Naive thymus-derived CD4-positive, alpha-beta T cell (primary cell): ENCODE data around the gene DDX18. TPM values are rescaled to one million over a fixed set of nuclear protein-coding genes. Genes with fewer than 3 reads are reported as not detected.
A peak's percentile ranks its signal among the peaks of the same experiment; 100 is the strongest.

Experiments used
- ATAC-seq: fragments of 150-1000 bp; cut with Tn5 transposase; 2 replicates; pipeline ENCODE4 v1.10.0; 2021; ENCODE audit warnings: mild to moderate bottlenecking, moderate library complexity
- CTCF ChIA-PET: fragments of 350-600 bp; sonication (Branson Sonifier 250); formaldehyde crosslinking; loops from one replicate; lab custom pipeline; 2021; ENCODE audit warnings: antibody characterized with exemption; lab: Charles Lee
- POLR2A ChIA-PET: fragments of 350-600 bp; sonication (Branson Sonifier 250); formaldehyde crosslinking; loops from one replicate; lab custom pipeline; 2021; ENCODE audit warnings: antibody characterized with exemption, inconsistent platforms; lab: Charles Lee
- DNase-seq, 9 donors: peaks; one replicate each; pipeline versions ENCODE4 v3.0.0 to v3.0.0-alpha.2; 2020 to 2022; ENCODE audit warnings: mixed read lengths in 1 of 9
- H3K27ac ChIP-seq: one replicate; pipeline ENCODE4 v1.7.0; 2013; ENCODE audit warnings: mild to moderate bottlenecking, low read depth, low read length, moderate library complexity
- H3K27me3 ChIP-seq, 2 donors: one replicate each; pipeline ENCODE4 v1.7.0; 2013; ENCODE audit warnings: low read length in 2 of 2, mild to moderate bottlenecking in 2 of 2, moderate library complexity in 2 of 2; ENCODE audit not compliant: control insufficient read depth in 2 of 2, insufficient read depth in 2 of 2
- H3K36me3 ChIP-seq, 3 experiments: 1 replicate in 2 of 3; 2 replicates in 1 of 3; pipeline ENCODE4 v1.7.0; 2013; ENCODE audit warnings: low read length in 3 of 3, mild to moderate bottlenecking in 3 of 3, moderate library complexity in 1 of 3; ENCODE audit not compliant: insufficient read depth in 3 of 3, control insufficient read depth in 2 of 3
- H3K4me1 ChIP-seq, 2 donors: one replicate each; pipeline ENCODE4 v1.7.0; 2013; ENCODE audit warnings: low read length in 2 of 2, mild to moderate bottlenecking in 2 of 2, moderate library complexity in 1 of 2; ENCODE audit not compliant: control insufficient read depth in 2 of 2, insufficient read depth in 2 of 2
- H3K4me3 ChIP-seq: 2 replicates; pipeline ENCODE4 v1.7.0; 2013; ENCODE audit warnings: mild to moderate bottlenecking, low read length
- H3K9me3 ChIP-seq, 3 experiments: 1 replicate in 2 of 3; 2 replicates in 1 of 3; pipeline ENCODE4 v1.7.0; 2013; ENCODE audit warnings: low read length in 3 of 3; ENCODE audit not compliant: control insufficient read depth in 2 of 3
- H3K27ac Mint-ChIP-seq, 9 donors: one replicate each; pipeline ENCODE4 v1.8.0; 2020 to 2022; ENCODE audit warnings: mixed read lengths in 9 of 9, mild to moderate bottlenecking in 8 of 9, moderate library complexity in 5 of 9, inconsistent platforms in 2 of 9
- H3K27me3 Mint-ChIP-seq, 5 donors: one replicate each; pipeline ENCODE4 v1.8.0; 2021 to 2022; ENCODE audit warnings: mixed read lengths in 5 of 5, mild to moderate bottlenecking in 1 of 5
- H3K36me3 Mint-ChIP-seq, 5 donors: one replicate each; pipeline ENCODE4 v1.8.0; 2020 to 2022; ENCODE audit warnings: mixed read lengths in 5 of 5, mild to moderate bottlenecking in 3 of 5, inconsistent platforms in 1 of 5
- H3K4me1 Mint-ChIP-seq, 7 donors: one replicate each; pipeline ENCODE4 v1.8.0; 2020 to 2022; ENCODE audit warnings: mixed read lengths in 7 of 7, mild to moderate bottlenecking in 3 of 7, inconsistent platforms in 1 of 7
- H3K4me3 Mint-ChIP-seq, 10 donors: one replicate each; pipeline ENCODE4 v1.8.0; 2020 to 2022; ENCODE audit warnings: mild to moderate bottlenecking in 10 of 10, mixed read lengths in 10 of 10, moderate library complexity in 6 of 10, inconsistent platforms in 2 of 10
- H3K9me3 Mint-ChIP-seq, 11 donors: one replicate each; pipeline ENCODE4 v1.8.0; 2020 to 2022; ENCODE audit warnings: mixed read lengths in 11 of 11, mild to moderate bottlenecking in 4 of 11, inconsistent platforms in 1 of 11, moderate library complexity in 1 of 11
- intact Hi-C, 2 donors: fragments of 100-400 bp; cut with micrococcal nuclease; formaldehyde crosslinking; loops; one replicate each; pipeline ENCODE4 v1.15.1; 2023
- polyA plus RNA-seq, 2 donors: library from polyadenylated mRNA; unstranded; fragments of 300-500 nt; fragmentation: Illumina TruSeq; gene quantifications; one replicate each; pipeline ENCODE4 v1.2.3, GENCODE V29; 2021
- total RNA-seq, 6 experiments: library from RNA in 5 of 6; stranded (reverse) in 5 of 6; gene quantifications; 1 replicate in 5 of 6; 2 replicates in 1 of 6; pipeline ENCODE4 v1.2.3 and lab custom pipeline; 2021 to 2026

DDX18 gene
- total and polyA plus RNA-seq, 7 experiments from 2014 or later = 43.9 to 133 (median 106) TPM

DNA sequence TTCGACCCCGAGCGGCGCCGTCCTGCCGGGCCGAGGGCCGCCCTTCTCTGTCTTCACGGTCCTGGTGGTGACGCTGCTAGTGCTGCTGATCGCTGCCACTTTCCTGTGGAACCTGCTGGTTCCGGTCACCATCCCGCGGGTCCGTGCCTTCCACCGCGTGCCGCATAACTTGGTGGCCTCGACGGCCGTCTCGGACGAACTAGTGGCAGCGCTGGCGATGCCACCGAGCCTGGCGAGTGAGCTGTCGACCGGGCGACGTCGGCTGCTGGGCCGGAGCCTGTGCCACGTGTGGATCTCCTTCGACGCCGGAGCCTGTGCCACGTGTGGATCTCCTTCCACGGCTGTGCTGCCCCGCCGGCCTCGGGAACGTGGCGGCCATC, 45.0 kb downstream of the DDX18 start:
- H3K36me3 Mint-ChIP-seq = peaks cover 0 to 8% (median 0%) of the 10 kb centered on the region in 5 donors
- POLR2A ChIA-PET = no interaction called here
- peaks cover 0 to 3% of the 10 kb centered on the region in 2 donors for H3K27me3 ChIP-seq
- DNase-seq (no peak), ATAC-seq (no peak)
- CTCF ChIA-PET = no interaction called here
- no peak overlapping the region for H3K4me3 ChIP-seq
- no peak overlapping the region for H3K27ac Mint-ChIP-seq
- no peak overlapping the region for H3K27ac ChIP-seq
- no peaks in the 10 kb centered on the region for H3K4me1 Mint-ChIP-seq
- no peaks in the 10 kb centered on the region for H3K36me3 ChIP-seq
- no peak overlapping the region for H3K4me3 Mint-ChIP-seq
- H3K4me1 ChIP-seq = no peaks in the 10 kb centered on the region
- peaks cover 12 to 43% (median 24%) of the 10 kb centered on the region in 5 donors for H3K27me3 Mint-ChIP-seq
- intact Hi-C loops = no loop called here
- peaks cover 0 to 33% (median 7%) of the 10 kb centered on the region in 11 donors for H3K9me3 Mint-ChIP-seq
- H3K9me3 ChIP-seq = no peaks in the 10 kb centered on the region

DNA sequence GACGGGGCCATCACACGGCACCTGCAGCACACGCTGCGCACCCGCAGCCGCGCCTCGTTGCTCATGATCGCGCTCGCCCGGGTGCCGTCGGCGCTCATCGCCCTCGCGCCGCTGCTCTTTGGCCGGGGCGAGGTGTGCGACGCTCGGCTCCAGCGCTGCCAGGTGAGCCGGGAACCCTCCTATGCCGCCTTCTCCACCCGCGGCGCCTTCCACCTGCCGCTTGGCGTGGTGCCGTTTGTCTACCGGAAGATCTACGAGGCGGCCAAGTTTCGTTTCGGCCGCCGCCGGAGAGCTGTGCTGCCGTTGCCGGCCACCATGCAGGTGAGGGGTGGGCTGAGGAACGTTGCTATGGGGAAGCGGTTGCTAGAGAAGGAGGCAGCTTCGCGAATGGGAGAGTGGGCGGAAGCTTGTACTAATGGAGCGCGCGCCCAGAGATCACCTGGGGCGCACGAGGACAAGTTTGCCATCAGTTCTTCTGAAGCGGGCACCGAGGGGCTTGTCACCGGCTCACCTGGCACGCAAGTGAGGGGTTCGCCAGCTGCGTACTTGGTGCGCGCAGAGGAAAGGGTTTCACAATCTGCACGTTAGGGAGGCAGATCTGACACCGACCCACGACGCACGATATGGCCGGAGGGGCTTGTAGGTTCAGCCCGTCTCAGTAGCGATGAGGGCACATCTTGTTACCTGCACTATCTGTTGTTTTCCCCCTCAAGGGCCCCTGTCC, 45.6 kb downstream of the DDX18 start:
- no peak for ATAC-seq
- H3K36me3 ChIP-seq = no peaks in the 10 kb centered on the region
- CTCF ChIA-PET = no interaction called here
- Mint-ChIP-seq H3K36me3 (peaks cover 0 to 8% (median 0%) of the 10 kb centered on the region in 5 donors), H3K9me3 (peaks cover 0 to 33% (median 7%) of the 10 kb centered on the region in 11 donors), H3K4me3 (peak overlapping the region in 1 of 10 donors; percentile 10), H3K4me1 (no peaks in the 10 kb centered on the region), H3K27me3 (peaks cover 12 to 39% (median 24%) of the 10 kb centered on the region in 5 donors), H3K27ac (no peak overlapping the region)
- no peaks in the 10 kb centered on the region for H3K9me3 ChIP-seq
- peaks cover 0 to 3% of the 10 kb centered on the region in 2 donors for H3K27me3 ChIP-seq
- intact Hi-C loops = no loop called here
- no peak for DNase-seq
- no peaks in the 10 kb centered on the region for H3K4me1 ChIP-seq
- no peak overlapping the region for H3K27ac ChIP-seq
- POLR2A ChIA-PET = no interaction called here
- H3K4me3 ChIP-seq = no peak overlapping the region

DNA sequence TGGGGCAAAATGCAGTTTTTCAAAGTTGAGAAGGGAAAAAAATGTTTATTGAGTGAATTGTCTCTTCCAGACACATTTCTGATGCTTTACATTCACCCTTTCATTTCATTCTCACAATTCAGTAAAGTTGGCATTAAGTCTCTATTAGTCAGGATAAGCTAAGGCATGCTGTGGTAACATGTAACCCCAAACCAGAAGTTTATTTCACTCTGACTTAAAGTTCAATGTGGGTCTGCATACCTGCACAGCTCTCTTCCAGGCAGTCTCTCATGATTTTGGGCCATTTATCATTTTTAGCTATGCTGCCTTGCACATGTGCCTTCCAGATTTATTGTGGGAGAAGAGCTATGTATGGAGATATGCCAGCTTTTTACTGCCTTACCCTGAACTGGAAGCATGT, 48.0 kb downstream of the DDX18 start:
- Histone ChIP-seq H3K27ac (no peak overlapping the region), H3K36me3 (no peaks in the 10 kb centered on the region), H3K9me3 (no peaks in the 10 kb centered on the region), H3K4me1 (no peaks in the 10 kb centered on the region), H3K4me3 (no peak overlapping the region), H3K27me3 (no peaks in the 10 kb centered on the region)
- Mint-ChIP-seq H3K36me3 (peaks cover 0 to 8% (median 0%) of the 10 kb centered on the region in 5 donors), H3K4me1 (no peaks in the 10 kb centered on the region), H3K9me3 (peaks cover 0 to 33% (median 7%) of the 10 kb centered on the region in 11 donors), H3K4me3 (no peak overlapping the region), H3K27me3 (peaks cover 8 to 27% (median 18%) of the 10 kb centered on the region in 5 donors), H3K27ac (no peak overlapping the region)
- no peak for ATAC-seq
- ChIA-PET POLR2A (no interaction called here), CTCF (no interaction called here)
- no peak for DNase-seq
- intact Hi-C loops = no loop called here

DNA sequence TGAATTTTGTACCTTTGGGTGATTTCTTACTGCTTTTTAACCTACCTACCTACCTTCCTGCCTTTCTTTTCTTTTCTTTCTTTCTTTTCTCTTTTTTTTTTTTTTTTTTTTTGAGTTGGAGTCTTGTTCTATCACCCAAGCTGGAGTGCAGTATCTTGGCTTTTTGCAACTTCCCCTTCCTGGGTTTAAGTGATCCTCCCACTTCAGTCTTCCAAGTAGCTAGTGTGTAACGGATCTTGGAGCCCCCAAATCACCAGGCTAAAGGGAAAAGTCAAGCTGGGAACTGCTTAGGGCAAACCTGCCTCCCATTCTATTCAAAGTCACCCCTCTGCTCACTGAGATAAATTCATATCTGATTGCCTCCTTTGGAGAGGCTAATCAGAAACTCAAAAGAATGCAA, 61.3 kb downstream of the DDX18 start:
- intact Hi-C loops = no loop called here
- H3K27ac Mint-ChIP-seq = no peak overlapping the region
- Histone ChIP-seq H3K36me3 (no peaks in the 10 kb centered on the region), H3K4me1 (no peaks in the 10 kb centered on the region), H3K9me3 (no peaks in the 10 kb centered on the region), H3K4me3 (no peak overlapping the region), H3K27ac (no peak overlapping the region), H3K27me3 (no peaks in the 10 kb centered on the region)
- H3K4me1 Mint-ChIP-seq = no peaks in the 10 kb centered on the region
- no peak for ATAC-seq
- POLR2A ChIA-PET = no interaction called here
- H3K4me3 Mint-ChIP-seq = no peak overlapping the region
- H3K9me3 Mint-ChIP-seq = peaks cover 0 to 24% (median 5%) of the 10 kb centered on the region in 11 donors
- CTCF ChIA-PET = no interaction called here
- peaks cover 0 to 63% (median 47%) of the 10 kb centered on the region in 5 donors for H3K27me3 Mint-ChIP-seq
- peaks cover 0 to 22% (median 0%) of the 10 kb centered on the region in 5 donors for H3K36me3 Mint-ChIP-seq
- DNase-seq = no peak

DNA sequence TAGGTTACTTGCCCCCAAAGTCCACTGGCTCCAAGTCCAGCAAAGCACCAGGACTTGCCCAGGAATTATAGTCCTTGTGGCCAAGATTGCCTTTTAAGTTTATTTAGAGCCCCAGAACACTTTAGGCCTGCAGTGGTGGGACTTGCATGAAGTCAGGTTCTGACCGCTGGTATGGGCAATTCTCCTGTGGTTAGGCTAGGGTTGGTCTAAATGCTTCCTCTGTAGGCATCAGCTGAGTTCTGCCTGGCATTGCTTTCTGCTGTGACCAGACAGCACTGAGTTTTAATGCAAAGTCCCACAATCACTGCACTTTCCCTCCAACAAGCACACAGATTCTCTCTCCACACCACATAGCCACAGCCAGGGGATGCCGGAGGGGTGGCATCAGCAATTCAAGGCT, 64.5 kb downstream of the DDX18 start:
- Histone ChIP-seq H3K36me3 (no peaks in the 10 kb centered on the region), H3K4me3 (no peak overlapping the region), H3K27ac (no peak overlapping the region), H3K9me3 (no peaks in the 10 kb centered on the region), H3K4me1 (no peaks in the 10 kb centered on the region), H3K27me3 (no peaks in the 10 kb centered on the region)
- Mint-ChIP-seq H3K4me3 (no peak overlapping the region), H3K9me3 (peaks cover 0 to 32% (median 10%) of the 10 kb centered on the region in 11 donors), H3K27ac (no peak overlapping the region), H3K4me1 (no peaks in the 10 kb centered on the region), H3K36me3 (peaks cover 0 to 22% (median 0%) of the 10 kb centered on the region in 5 donors), H3K27me3 (peaks cover 0 to 67% (median 47%) of the 10 kb centered on the region in 5 donors)
- DNase-seq (no peak), ATAC-seq (no peak)
- CTCF ChIA-PET = no interaction called here
- intact Hi-C loops = no loop called here
- POLR2A ChIA-PET = no interaction called here

Other genes with a start within 250 kb of the DDX18 start
- gene CCDC93, start 199.4 kb downstream of the DDX18 start, total RNA-seq = 10 to 100 TPM; 34.8 to 73.9 (median 51.5) TPM
- gene CCDC93, start 199.4 kb downstream of the DDX18 start, polyA plus RNA-seq = 1 to 10 TPM; 5.9 to 8.0 TPM